Vagina (tissue), 2 donors: ENCODE measurements around the gene RAB7B.

Experiments used
- POLR2AphosphoS5 ChIP-seq, 2 donors: sonication (generic); formaldehyde crosslinking; IDR thresholded peaks; one replicate each; pipeline ENCODE4 v1.9.0; 2017; ENCODE audit warnings: antibody characterized with exemption in 2 of 2, mild to moderate bottlenecking in 2 of 2, low read depth in 1 of 2; ENCODE audit not compliant: insufficient read depth in 1 of 2
- TF ChIP-seq, protein P1 (sequence below), 3 experiments: fragments of 450-650 bp in 2 of 3; fragments of 200-600 bp in 1 of 3; sonication (generic) in 1 of 3; IDR thresholded peaks; one replicate each; pipeline ENCODE4 v1.5.1; 2017 to 2019; ENCODE audit warnings: antibody characterized with exemption in 3 of 3, mild to moderate bottlenecking in 2 of 3, moderate library complexity in 2 of 3

DNA sequence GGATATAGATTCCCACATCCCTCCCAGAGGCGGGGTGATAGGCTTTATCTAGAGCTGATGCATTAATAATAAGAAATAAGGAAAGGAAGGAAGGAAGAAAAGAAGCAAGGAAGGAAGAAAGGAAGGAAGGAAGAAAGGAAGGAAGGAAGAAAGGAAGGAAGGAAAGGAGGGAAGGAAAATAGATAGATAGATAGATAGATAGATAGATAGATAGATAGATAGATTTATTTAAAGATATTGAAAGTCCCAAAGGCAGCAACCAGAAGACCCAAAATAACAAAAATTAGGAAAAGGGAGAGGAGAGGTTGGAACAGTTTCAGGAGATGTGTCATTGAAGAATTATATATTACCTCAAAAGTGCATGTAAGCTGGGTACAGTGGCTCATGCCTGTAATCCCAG, 47.7 kb downstream of the RAB7B start:
- TF ChIP-seq, protein P1, sequence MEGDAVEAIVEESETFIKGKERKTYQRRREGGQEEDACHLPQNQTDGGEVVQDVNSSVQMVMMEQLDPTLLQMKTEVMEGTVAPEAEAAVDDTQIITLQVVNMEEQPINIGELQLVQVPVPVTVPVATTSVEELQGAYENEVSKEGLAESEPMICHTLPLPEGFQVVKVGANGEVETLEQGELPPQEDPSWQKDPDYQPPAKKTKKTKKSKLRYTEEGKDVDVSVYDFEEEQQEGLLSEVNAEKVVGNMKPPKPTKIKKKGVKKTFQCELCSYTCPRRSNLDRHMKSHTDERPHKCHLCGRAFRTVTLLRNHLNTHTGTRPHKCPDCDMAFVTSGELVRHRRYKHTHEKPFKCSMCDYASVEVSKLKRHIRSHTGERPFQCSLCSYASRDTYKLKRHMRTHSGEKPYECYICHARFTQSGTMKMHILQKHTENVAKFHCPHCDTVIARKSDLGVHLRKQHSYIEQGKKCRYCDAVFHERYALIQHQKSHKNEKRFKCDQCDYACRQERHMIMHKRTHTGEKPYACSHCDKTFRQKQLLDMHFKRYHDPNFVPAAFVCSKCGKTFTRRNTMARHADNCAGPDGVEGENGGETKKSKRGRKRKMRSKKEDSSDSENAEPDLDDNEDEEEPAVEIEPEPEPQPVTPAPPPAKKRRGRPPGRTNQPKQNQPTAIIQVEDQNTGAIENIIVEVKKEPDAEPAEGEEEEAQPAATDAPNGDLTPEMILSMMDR (IDR thresholded peaks at IDR 0.05): no peak
- TF ChIP-seq POLR2AphosphoS5 (IDR thresholded peaks at IDR 0.05; ENCODE audit: insufficient read depth in 1 of 2, low read depth in 1 of 2): no peak
